ENCODE data around the gene PHACTR1.

DNA sequence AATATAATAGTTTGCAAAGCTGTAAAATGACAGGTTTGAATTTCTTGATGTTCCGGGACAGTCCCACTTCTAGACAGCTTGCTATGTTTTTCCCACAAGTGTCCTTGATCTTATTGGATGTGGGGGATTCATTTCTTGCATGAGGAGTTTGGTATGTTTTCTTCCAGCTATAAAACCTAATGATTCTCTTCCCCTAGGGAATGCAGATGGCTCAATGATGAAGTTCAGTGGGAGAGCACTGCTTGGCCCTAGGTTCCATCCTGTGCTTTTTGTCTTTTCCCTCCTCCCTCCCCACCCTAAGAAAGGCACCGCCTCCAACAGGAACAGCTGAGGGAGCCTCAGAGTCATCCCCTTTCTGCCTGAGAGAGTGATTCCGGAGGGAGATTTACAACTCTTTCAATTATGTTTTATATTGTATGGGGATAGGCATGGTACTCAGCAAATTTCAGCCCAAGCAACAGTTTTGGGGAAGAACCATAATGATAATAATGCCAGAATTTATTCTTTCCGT lies 149.2 kb downstream of the PHACTR1 start:
- TF ChIP-seq EZH2 (IDR thresholded peaks at IDR 0.05) = no peak
- TF ChIP-seq FOXP2 (optimal IDR thresholded peaks at IDR 0.05; ENCODE audit: control extremely low read depth, extremely low read length, insufficient read depth) = no peak

Data from SK-N-MC (cell line).